NCI-H1694 treated with DMSO at 0.1 percent for 48 hours (cell line): ENCODE measurements around the gene CALML5.

Source experiments
- DNase-seq: peaks from one replicate; lab custom pipeline; 2025; lab: John Stamatoyannopoulos, UW

The CALML5 gene

GRCh38 chr10:5515948-5516761, 16.8 kb upstream of the CALML5 start:
- no peak for DNase-seq

GRCh38 chr10:5514226-5514850, 15.0 kb upstream of the CALML5 start:
- DNase-seq = no peak

- DNase-seq = no peak
Observed at GRCh38 chr10:5512881-5513612, 13.7 kb upstream of the CALML5 start.

GRCh38 chr10:5512331-5512730, 13.0 kb upstream of the CALML5 start:
- no peak for DNase-seq

GRCh38 chr10:5511885-5512280, 12.5 kb upstream of the CALML5 start:
- no peak for DNase-seq

- no peak for DNase-seq
Observed at GRCh38 chr10:5511231-5511884, 12.0 kb upstream of the CALML5 start.

GRCh38 chr10:5510281-5511072, 11.1 kb upstream of the CALML5 start:
- no peak for DNase-seq

GRCh38 chr10:5509691-5510090, 10.3 kb upstream of the CALML5 start:
- DNase-seq = no peak

GRCh38 chr10:5509236-5509635, 9.9 kb upstream of the CALML5 start:
- DNase-seq = no peak

- DNase-seq = no peak
Observed at GRCh38 chr10:5508786-5509185, 9.4 kb upstream of the CALML5 start.

GRCh38 chr10:5508161-5508604, 8.8 kb upstream of the CALML5 start:
- DNase-seq = no peak

- no peak for DNase-seq
Observed at GRCh38 chr10:5507649-5508131, 8.3 kb upstream of the CALML5 start.

GRCh38 chr10:5506751-5507648, 7.6 kb upstream of the CALML5 start:
- DNase-seq = no peak

- no peak for DNase-seq
Observed at GRCh38 chr10:5506246-5506645, 6.9 kb upstream of the CALML5 start.

GRCh38 chr10:5504146-5505072, 5.0 kb upstream of the CALML5 start:
- no peak for DNase-seq

- no peak for DNase-seq
Observed at GRCh38 chr10:5503477-5503835, 4.1 kb upstream of the CALML5 start.

- no peak for DNase-seq
Observed at GRCh38 chr10:5502571-5503476, 3.5 kb upstream of the CALML5 start.

GRCh38 chr10:5502061-5502521, 2.7 kb upstream of the CALML5 start:
- no peak for DNase-seq
